Skin epidermis (tissue), 12 donors: ENCODE measurements around the gene CNKSR3.

Source experiments
- H3K27ac ChIP-seq, 21 experiments: fragments of 200-600 bp; sonication (generic) in 11 of 21; one replicate each; pipeline ENCODE4 v1.5.0; 2020; ENCODE audit warnings: mild to moderate bottlenecking in 3 of 21, inconsistent platforms in 2 of 21, moderate library complexity in 2 of 21
- H3K4me3 ChIP-seq, 7 experiments: fragments of 200-600 bp; sonication (generic) in 2 of 7; one replicate each; pipeline ENCODE4 v1.5.0; 2020; ENCODE audit warnings: inconsistent platforms in 2 of 7, mild to moderate bottlenecking in 2 of 7, moderate library complexity in 1 of 7

CNKSR3 gene

DNA sequence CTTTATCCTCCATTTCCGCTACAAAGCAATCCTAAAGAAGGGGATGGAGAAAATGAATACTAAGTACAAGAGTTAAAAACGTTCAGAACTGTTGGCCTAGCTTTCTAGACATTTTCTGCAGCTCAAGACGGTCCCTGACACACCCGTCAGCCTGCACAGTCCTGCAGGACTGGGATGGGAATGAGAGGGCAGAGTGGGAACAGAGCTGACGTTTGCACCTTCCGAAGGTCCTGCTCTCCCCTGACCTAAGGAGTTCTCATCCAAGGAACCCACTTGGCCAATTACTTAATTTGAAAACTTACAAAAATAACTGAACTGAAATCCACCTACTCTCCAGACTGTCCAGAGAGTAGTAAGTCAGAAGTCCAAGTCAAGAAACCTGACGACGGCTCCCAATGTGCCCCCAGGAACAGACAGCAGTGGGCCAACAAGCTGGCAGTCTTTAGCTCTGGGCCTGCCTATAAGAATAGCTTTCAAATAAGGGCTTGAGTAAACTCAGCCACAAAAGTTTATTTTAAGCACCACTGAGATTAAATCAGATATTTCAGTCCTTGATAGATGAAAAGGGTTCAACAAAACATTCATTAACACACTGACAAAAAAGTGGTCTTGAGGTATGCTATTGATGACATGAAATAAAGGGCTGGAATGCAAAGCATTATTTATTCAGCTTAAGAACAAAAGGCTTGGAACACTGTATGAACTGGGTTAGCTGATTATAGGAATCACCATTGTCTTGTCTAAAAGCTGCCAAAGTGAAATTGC lies 76.8 kb downstream of the CNKSR3 start:
- Histone ChIP-seq H3K4me3 (no peak overlapping the region), H3K27ac (no peak overlapping the region)

DNA sequence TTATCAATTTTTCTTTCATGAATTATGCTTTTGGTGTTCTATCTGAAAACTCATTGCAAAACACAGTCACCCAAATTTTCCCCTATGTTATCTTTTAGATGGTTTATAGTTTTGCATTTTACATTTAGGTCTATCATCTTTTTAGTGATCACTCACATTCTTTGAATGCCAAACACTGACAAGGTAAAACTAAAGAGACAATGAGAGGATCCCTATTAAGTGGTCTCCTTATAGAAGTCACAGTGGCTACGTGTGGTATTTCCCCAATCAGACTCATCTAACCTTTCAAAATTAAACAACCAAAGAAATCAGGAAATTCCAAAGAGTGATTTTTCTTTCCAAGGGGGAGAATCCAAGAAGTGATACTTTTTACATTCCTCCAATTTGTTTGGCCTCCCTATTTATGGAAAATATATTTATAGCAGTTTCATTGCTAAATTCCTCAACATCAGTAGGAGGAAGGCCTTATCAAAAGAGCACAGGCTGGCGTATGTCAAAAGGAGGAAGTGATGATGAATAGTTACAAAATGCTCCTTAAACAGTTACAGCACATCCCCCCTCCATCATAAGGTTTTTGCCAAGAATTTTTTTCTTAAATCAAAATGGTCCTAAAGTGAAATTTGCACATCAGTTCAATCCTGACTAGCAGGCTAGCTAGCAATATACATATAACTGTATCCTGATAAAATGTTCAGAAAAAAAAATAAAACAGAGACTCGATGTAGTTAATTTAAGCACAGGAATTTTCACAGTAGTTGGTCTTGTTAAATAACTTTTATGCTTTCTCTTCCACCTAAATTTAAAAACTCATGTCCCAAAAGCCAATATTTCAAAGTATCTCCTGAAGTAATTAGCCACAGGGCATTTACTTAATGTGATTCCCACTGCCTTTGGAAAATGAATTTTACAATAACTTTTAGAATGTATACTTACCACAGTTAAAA lies 77.7 kb downstream of the CNKSR3 start:
- no peak overlapping the region for H3K4me3 ChIP-seq
- no peak overlapping the region for H3K27ac ChIP-seq

DNA sequence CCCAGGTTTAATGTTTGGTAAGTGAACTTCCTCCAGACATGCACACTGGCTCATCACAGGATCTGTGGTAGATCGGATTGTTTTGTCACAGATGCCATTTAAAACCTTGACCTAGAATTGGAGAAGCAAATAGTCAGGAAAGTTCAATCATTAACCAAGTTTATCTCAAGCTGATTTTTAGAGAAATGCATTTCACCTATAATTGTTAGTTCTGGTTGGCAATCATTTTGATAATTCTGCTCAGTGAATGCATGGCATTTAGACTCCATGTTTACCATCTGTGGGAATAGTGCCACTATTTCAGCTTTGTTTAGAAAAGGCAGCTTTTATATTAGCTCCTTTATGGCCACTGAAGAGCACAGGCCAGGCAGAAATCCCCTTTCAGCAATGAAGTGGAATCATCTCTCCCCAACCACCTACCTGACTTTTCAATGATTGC lies 80.0 kb downstream of the CNKSR3 start:
- H3K27ac ChIP-seq, result no peak overlapping the region
- no peak overlapping the region for H3K4me3 ChIP-seq

DNA sequence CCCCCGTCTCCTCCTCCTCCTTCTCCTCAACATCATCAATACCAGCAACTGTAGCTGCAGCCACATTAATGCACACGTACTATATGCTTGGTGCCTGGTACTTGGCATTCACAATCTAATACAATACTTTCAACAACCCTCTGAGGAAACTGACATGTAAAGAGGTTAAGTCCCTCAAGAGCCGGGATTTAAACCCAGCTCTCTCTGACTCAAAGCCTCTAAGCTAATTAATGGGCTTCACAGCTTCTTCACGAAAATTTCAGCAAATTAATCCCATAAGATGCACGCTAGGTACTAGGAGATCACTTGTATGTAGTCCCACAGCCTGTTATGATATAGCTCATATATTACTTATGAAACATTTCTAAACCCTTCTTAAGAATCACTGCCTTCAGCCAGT lies 80.8 kb downstream of the CNKSR3 start:
- Histone ChIP-seq H3K4me3 (no peak overlapping the region), H3K27ac (no peak overlapping the region)

DNA sequence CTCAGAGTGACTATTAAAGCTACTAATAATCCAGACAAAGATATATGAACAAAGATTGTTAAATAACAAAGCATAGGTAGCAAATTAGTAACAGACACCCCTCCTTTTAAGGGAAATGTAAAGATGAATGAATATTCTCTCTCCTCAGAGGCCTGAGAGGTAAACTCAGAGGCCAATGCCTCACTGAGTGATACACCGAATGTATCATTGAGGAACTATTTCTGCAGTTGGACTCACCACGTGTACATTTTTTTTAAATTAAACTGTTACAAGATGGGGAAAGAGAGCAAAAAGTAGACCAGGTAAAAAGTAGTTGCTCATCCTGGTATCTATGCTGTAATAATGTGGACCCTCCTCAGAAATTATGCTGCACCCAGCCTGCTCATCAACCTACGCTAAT lies 81.6 kb downstream of the CNKSR3 start:
- no peak overlapping the region for H3K4me3 ChIP-seq
- H3K27ac ChIP-seq, result no peak overlapping the region

DNA sequence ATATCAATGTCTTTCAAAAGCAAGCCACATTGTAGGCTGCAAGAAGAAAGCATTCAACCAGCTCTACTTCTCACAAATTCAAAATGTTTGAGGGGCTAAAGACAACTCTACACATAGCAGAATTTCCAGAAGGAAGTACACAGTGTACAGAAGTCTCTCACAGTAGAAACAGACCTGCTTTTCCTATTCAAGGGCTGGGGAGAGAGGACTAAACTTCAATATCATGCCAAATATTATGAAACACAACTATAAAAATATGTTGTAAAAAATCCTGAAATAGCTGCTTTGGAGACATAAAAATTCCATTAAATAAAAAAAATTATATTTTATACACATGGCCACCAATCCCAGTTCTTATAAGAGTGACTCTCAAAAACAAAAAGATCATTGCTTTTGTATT lies 83.0 kb downstream of the CNKSR3 start:
- H3K27ac ChIP-seq, result no peak overlapping the region
- H3K4me3 ChIP-seq, result no peak overlapping the region

DNA sequence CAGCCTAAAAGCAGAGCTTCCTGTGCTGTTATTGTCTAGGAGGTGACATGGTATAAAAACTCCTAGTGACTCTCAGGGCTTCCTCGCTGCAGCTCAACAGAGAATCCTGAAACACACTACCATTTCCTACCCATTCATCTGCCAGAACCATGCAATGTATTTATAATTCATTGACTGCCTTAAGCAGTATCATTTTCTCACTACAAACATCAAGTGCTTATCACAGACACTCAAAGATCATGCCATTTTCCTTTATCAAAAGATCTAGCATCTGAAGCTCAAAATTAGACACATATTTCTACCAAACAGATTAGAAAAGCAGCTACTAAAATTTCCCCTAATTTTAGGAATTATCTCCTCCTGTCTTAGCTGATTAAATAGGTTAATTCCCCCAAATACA lies 83.5 kb downstream of the CNKSR3 start:
- Histone ChIP-seq H3K4me3 (no peak overlapping the region), H3K27ac (no peak overlapping the region)

DNA sequence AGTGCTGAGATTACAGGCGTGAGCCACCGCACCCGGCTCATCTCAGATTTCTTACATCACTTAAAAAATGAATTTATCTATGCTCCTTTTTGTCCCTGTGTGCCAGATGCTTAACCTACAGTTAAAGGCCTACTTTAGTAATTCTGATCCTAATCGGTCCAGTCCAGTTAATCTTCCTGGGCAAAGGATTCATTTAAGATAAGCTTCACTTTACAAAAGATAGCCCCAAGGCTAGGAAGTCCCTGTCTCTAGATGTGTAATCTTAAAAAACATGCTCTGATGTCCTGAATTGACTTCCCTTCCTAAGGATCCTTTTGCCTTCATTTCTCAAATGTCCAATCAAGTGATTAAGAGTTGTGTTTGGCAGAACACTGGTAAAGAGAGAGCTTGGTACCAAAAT lies 85.5 kb downstream of the CNKSR3 start:
- no peak overlapping the region for H3K4me3 ChIP-seq
- H3K27ac ChIP-seq, result no peak overlapping the region

DNA sequence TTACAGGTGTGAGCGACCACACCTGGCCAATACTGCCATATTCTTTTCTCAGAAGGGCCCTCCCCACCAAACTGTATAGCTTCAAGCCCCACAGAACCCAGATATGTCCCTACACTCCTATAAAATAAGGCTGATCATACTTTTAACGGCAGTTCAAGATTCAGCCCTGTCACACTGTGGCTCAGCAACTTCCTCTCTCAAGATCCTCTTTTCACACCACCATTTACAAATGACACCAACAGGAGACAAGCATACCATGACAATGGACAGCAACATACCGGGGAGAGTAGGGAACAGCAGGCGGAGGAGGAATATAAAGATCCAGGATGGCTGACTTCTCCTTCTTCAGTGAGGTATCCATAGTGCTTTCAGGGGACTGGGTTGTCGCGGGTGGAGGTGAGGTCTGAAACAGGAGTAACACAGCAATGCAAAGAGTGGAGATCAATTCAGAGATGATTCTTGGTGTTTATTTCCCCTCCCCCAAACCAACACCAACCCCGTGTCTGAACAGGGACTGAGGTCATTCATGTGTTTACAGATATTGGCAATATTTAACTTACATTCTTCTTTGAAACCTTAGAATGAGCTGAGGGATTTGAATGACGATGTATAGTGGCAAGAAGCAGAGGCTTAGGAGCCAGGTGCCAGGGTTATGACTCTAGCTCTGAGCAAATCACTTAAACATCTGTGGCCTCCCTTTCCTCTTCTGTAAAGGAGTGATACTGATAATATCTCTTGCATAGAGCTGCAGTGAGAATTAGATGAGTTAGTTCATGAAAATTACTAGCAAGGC lies 96.3 kb downstream of the CNKSR3 start:
- H3K27ac ChIP-seq, result no peak overlapping the region

DNA sequence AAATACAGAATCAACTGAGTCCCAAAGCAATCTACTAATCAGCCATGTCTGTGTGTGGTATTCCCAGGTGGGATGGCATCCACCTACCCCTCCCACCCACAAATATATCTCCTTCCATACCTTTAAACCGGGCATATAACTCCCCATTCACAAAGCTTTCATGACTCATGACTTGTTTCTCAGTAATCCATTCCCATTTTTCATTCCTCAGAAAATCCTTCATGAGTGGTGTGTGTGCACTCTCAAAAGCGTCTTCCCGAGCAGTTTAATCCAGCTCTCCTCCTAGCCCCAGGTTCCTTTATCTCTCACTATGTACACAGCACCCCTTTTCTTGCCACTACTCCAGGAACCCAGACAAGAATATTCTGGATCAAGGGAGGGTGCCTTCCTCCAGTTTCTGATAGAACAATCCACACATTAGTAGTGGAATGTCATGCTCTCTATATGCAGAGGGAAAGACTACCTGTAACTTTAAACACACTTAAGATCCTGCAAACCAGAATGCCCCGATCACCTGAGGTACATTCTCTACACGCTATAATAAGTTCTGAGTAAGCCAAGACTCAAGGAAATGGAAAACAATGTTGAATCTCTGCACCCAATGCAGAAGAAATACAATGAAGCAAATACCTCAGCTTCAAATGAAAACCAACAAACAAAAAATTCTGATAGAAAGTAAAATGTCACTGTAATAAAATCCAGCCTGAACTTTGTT lies 98.2 kb downstream of the CNKSR3 start:
- H3K4me3 ChIP-seq, result no peak overlapping the region
- no peak overlapping the region for H3K27ac ChIP-seq

More for the DNA sequence above, 96.3 kb downstream of the CNKSR3 start:
- no peak overlapping the region for H3K4me3 ChIP-seq

DNA sequence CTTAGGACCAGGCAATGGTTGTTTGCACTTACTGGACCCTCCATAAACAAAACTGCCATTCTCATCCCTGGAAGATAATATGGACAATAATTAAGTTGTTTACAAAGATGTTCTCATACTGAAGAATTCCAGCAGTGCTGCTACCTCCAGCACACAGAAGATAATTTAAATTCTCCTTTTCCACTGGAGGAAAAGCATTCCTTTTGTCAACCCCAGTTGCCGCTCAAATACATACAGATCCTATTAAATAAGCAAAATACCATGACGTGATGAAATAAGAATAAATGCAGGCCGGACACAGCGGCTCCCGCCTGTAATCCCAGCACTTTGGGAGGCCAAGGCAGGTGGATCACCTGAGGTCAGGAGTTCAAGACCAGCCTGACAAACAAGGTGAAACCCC lies 99.4 kb downstream of the CNKSR3 start:
- H3K27ac ChIP-seq, result peak overlapping the region in 4 of 21 experiments; percentile 39 to 64 (median 51)
- H3K4me3 ChIP-seq, result no peak overlapping the region

DNA sequence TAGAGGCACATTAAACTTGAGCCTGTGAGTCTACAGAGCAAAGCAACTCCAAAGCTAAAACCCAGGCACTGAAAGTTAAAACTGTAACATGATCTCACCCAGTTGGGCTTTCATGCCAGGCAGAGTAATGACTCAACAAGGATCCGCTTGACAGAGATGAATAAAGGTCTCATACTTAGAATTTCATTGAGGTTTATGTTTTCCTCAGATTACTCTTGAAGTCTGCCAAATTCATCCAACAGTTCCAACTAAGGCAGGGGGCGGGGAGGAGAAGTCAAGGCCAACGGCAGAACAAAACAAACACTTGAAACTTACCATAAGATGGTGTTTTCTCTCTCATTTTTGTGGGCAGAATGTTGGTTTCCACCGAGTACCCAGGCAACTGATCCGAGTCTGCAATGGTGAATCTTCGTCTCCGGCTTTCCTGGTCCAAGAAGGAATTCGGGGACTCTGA lies 99.8 kb downstream of the CNKSR3 start:
- Histone ChIP-seq H3K4me3 (no peak overlapping the region), H3K27ac (peak overlapping the region in 10 of 21 experiments; percentile 9 to 64 (median 40))

DNA sequence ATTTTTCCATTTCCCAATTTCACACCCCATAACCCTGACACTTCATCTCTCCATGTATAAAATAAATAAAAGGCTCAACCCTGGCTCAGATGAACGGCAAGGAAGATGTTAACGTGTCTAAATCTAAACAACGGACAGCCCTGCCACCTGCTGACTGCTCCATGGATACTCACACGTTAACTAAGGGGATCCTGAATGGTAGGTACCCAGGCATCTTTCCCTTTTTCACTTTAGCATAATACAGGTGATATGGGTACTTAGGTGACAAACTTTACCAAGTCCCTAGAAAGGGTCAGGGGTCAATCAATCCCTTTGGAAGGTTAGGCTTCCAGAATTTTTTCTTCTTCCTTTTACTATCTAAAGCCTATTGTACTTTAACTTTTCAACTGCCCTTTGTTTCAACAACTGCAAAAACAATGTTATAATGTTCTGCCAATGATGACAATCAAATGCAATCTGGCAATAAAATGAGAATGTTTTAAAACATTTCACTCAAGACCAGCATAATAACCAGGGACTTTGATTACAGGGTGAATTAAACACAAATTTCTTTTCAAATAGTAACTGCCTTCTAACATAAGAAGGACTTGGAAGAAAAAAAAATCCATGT lies 101.5 kb downstream of the CNKSR3 start:
- no peak overlapping the region for H3K4me3 ChIP-seq
- H3K27ac ChIP-seq, result no peak overlapping the region

DNA sequence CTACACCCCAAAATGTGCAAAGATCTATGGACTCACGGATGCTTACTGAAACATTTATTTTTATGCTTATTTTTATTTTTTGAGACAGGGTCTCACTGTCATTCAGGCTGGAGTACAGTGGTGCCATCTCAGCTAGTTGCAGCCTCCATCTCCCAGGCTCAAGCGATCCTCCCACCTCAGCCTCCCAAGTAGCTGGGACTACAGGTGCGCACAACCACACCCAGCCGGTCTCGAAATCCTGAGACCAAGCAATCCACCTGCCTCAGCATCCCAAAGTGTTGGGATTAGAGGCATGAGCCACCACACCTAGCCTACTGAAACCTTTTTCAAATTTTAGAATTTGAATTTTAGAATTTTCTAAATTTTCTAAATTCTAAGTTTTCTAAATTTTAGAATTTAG lies 103.0 kb downstream of the CNKSR3 start:
- Histone ChIP-seq H3K27ac (no peak overlapping the region), H3K4me3 (no peak overlapping the region)

DNA sequence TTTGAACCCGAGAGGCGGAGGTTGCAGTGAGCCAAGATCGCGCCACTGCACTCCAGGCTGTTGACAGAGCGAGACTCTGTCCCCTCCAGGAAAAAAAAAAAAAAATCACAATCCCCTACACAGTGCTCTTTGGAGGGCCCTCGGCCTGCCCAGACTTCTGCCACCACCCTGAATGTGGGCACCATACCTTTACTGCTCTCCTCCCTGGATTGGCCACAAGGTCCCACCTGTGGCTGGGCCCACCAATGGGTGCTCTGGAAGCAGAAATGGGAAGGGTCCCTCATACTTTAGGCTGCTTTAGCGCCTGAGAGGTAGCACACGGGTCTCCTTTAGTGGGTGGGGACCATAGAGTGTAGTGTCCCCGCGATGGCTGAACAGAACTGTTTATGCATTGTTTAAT lies 103.6 kb downstream of the CNKSR3 start:
- Histone ChIP-seq H3K4me3 (no peak overlapping the region), H3K27ac (no peak overlapping the region)

DNA sequence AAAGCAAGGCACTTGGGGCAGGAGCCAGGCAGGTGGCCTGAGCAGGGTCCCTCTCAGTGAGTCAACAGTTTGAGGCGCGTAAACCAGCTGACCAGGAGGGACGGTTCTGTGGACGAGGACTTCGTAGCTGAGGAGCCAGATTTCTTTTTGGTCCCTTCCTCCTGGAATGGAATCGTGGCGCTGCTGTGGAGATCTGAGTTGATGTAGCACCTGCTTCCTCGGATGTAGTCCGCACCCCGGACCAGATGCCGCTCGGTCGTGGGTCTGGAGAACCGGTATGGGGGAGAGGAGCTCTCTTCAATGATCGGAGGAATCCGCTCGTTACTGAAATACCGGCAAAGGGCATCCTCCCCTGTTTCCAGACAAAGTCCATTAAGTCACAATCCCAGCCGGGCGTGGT lies 104.2 kb downstream of the CNKSR3 start:
- Histone ChIP-seq H3K27ac (no peak overlapping the region), H3K4me3 (no peak overlapping the region)

DNA sequence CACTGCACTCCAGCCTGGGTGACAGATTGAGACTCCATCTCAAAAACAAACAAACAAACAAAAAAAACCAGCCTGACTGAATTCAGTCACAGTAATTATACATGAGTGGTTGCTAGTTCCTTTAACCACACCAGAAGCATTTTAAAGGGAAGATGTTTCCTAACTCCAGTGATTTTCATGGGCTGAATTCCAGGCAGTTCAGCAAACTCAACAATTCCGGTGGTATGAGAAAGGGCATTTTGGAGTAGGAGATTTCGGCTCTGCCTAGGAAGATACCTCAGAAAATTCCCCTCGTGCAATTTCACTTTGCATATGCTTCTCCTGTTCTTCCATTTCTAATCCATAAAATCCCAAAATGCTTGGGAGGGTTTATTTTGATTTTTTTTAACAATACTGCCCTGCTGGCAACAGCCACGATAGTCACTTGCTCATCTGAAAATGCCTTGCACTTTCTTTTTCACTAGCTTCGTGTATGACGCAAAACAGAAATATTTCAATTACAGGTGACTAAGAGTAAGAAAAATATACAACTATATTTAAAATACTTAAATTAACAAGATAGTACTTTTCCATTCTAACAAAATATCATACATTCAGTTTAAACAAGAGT lies 105.6 kb downstream of the CNKSR3 start:
- Histone ChIP-seq H3K4me3 (no peak overlapping the region), H3K27ac (no peak overlapping the region)

DNA sequence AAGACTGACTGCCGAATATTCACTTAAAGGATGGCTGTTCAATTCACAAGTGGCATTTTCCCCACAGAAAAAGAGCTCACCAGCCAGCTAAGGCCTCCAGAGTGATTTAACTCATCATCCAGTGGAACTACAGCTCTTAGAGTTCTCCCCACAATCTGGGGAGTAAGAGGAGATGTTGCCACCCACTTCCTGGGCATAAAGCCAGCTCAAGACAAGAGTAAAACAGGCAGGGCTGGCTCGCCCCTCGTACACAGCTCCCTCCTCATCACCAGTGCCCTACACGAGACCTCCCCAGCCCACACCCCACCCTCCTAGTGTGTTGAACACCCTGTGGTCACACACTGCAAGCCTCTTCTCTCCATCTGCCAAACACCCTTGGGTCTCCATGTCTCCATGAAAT lies 106.7 kb downstream of the CNKSR3 start:
- H3K27ac ChIP-seq, result peak overlapping the region in 5 of 21 experiments; percentile 13 to 41 (median 18)
- no peak overlapping the region for H3K4me3 ChIP-seq
